Left renal cortex interstitium (tissue), 4 donors: ENCODE data around the gene NF2. TPM values are rescaled to one million over a fixed set of nuclear protein-coding genes. Genes with fewer than 3 reads are reported as not detected.

Source experiments
- DNase-seq, 4 donors: peaks; one replicate each; pipeline ENCODE4 v3.0.0-alpha.2; 2013; ENCODE audit warnings: low read depth in 4 of 4, low spot score in 2 of 4, missing footprints in 1 of 4
- polyA plus RNA-seq, 4 donors: library from polyadenylated mRNA; unstranded; fragments of 120-200 nt; gene quantifications; one replicate each; pipeline ENCODE4 v1.2.1, GENCODE V29; 2013; ENCODE audit not compliant: insufficient read length in 4 of 4

NF2 gene
- polyA plus RNA-seq, 4 donors, result 25.7 to 30.0 (median 27.2) TPM

DNA sequence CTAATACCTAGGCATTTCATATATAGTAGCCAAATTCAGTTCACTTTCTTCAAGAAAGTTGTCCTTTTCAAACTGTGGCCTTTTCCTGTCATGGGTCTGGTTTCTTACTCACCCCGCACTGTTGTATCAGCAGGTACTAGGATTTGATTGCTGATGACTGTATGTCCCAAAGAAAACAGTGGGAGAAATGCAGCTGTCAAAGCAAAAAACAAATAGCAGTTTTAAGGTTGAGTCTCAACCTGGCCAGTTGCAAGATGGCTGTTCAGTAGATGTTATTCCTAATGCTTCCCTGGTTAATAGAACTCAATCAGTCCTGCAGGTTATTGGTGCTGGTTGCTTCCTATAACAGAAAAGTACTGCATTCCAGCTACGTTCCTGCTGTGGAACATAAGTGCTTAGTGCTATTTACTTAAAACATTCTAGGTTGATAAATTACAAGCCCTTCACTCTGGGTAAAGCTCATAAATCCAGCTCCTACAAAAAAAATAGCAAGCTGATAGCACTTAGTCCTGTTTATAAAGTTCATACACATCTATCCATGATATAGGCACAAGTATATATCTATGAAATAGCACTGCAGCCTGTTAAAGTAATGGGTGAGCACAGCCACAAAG lies 26.6 kb downstream of the NF2 start:
- DNase-seq, result no peak

DNA sequence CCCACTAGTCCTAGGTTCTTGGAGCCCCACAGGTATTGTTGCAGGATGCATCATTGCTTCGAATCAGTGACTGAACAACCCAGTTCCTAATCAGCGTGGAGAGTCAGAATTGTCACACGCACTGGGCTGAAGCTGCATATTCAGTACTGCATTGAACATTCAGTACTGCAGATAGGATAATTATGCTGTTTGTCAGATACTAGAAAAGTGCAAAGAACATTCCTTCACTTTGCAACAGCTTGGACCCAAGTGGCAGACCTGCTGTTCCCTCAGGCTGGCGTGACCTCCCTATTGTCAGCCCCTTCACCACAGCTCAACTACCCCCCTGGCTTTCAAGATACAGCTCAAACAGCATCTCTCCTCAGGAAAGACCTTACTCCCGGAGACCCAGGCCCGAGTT lies 27.6 kb downstream of the NF2 start:
- DNase-seq, result no peak

DNA sequence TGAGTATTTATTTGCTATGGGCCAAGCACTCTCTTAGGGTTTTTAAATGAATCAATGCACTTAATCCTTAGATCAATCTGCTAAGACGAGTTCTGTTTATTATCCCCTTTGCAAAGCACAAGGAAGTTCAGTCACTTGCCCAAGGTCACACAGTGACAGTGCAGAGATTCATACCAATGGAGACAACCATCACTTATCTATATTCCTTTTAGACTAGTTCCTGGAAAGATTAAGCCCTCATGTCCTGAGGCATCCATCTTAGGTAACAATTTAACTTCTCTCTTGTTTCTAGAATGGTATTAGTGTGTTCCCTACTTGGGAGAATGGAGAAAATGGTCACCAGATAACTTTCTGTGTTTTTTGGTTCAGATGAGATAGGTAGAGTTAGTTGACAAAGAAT lies 28.3 kb downstream of the NF2 start:
- DNase-seq, result no peak

DNA sequence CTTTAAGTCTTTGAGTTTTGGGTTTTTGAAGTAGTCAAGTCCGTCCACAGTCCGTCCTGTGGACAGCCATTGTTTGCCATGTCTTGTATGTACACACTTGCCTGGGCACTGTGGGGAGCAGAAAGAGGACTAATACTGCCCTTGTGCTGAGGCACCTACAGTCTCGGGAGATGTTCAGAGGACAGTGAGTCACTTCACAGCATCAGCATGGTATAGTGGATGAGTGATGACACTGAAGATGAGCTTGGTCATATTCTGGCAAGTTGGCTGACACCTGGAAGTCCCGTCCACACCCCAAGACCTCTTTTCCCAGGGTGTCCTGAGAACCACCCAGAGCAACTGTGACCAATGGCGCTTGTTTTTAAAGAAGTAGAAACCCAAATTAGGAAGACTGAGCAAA lies 29.2 kb downstream of the NF2 start:
- DNase-seq, result no peak

DNA sequence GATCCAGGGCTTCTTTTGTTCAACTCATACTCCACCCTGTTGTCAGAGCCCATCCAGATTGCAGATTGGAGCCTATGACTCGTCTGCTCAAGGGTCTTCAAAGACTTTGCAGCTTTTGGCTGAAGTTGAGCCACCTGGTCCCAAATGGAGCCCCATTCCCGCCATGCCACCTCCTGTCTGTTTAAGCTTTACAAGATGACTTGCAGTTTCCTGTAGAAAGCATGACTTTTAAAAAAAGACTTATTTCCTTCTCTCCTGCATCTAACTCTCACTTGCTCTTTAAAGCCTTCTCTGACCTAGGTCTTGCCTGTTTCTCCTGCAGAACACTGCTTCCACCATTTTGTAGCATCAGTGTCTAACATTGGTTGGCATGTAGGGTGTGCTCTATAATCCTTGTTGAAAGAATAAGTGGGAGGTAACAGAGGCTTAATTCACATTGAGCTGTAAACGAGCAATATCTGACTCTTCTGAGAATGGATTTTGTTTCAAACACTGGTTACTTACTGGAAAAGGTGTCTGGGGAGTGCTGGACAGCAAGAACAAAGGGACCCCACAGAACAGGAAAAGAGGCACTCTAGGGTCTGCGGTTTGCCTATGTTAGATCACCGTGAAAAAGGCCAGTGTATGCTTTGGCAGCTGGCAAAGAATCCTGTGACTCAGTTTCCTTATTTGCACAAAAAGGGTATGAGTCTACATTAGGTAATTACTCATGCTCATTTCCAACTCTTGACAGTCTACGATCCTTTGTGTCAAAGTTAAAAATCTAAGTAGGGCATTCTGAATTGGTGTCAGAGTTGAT lies 30.3 kb downstream of the NF2 start:
- DNase-seq, result no peak

DNA sequence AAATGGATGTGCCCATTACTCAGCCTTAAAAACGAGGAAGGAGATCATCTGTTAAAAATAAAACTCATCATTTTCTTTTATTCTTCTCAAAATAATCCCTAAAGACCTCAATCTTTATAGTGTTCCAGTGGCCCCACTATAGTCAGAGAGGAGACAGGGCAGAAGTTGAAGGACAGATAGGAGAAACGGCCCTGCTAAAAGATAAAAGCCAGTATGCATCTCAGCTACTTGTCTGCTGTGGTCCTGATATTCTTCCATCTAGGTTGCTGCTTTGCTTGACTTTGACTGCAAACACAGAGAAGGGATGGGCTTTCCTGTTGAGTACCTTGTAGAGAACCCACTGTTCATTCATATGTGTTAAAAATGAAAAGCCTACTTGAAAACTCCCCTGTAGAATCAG lies 31.4 kb downstream of the NF2 start:
- no peak for DNase-seq

DNA sequence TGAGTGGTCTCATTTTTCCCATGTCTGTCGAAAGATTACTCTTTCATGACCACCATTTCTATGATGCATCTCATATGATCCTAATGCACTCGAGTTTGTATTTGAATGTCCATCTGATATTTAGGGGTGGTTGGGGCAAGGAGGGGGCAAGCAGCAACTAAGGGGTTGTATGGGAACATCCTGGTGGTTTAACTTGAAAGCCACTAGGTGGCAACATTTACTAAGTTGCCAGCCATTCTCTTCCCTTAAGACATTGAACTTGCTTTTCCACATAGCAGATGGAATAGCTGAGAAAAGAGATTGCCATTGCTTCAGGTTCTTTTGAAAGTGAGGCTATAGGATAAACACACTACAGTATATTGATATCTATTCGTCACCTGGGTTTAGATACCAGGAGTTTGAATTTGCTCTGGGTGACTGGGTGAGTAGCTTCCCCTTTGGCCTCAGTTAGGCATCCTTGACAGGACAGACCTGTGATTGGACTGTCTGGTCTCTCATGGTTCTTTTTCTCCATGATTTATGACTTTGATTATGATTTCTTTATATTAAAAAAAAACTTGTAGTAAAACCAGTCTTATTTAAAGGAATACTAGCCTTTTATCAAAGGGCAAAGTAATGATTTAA lies 32.4 kb downstream of the NF2 start:
- no peak for DNase-seq

DNA sequence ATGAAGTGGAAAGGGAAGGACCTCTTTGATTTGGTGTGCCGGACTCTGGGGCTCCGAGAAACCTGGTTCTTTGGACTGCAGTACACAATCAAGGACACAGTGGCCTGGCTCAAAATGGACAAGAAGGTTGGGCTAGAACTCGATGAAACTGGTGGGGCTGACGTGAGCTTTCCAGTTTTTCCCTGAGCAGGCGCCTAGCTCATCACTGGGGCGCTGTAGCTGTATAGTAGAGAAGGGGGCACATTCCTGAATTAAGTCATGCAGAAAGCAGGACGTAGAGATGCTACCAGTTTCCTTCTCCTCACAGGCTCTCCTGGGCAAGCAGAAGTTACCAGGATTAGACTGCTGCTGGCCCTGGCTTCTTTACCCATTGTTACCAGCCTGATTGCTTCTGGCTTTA lies 33.3 kb downstream of the NF2 start:
- DNase-seq, result no peak

DNA sequence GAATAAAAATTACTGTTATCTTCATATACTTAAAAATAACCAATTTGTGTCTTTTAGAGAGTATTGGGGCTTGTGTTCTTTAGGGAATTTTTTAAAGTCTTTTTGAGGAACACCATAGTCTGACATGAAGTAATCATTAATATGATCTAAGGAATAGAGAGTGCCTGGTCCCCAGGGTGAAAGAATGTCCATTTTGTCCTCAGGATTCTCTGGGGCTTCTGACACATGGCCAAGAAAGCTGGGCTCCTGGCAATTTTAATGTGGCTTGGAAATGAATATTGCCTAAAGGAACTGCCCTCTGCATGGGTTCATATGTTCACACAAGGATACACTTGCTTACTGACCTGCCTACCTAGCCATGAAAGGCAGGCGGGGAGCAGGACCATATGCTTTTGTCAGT lies 33.7 kb downstream of the NF2 start:
- no peak for DNase-seq

DNA sequence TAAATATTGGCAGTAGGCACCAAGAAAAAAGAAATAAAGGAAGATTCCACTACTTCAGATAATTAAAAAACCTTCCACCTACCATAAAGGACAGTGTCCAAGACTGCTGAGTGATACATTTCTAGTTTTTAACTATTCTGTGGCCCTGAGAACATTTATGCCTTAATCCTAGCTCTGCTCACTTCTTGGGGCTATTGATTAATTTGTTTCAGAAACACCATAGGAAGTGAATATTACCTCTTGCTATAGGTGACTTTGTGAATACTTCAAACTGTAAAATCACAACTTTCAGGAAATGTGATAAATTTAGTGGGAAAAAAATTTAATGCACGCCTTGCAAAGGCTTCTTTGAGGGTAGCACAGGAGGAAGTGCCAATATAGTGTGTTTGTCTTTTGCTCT lies 35.2 kb downstream of the NF2 start:
- DNase-seq, result no peak

DNA sequence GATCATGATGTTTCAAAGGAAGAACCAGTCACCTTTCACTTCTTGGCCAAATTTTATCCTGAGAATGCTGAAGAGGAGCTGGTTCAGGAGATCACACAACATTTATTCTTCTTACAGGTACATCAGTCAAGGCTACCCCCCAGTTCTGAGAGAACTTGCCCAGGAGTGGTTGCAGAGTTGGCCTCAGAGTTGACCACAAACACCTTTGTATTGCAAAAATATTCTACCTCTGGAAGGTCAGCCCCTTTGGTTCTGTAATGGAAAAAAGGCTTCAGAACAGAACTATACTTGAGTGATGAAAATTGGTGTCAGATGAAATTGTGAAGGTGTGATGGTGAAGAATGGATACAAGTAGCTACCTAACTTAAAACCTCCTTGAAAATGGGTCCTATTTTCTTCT lies 35.7 kb downstream of the NF2 start:
- no peak for DNase-seq

DNA sequence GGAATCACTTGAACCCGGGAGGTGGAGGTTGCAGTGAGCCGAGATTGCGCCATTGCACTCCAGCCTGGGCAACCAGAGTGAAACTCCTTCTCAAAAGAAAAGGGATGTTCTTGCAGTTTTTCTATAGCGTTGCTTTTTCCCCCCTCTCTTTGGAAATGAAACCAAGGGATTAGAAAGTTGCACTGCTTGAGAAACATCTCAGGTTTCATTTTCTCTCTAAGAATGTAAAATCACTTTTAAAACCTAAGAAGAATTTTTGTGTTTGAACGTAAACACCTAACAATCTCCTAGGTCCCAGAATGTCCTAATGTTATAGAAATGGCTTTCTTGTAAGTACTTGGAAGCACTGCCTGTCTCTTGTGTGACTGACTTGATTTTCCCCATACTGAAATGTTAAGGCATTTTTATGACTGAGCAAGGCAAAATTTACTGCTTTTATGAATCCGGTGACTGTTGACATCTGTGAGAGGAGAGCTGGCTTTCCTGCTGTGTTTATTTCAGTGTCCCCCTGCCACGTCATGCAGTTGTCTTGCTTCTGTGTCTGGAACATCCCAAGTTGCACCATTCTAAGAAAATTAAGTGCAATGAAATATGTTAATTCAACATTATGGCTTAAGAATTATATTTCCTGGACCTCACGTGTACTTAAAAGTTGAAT lies 37.7 kb downstream of the NF2 start:
- peak in 2 of 4 donors; percentile 41 to 59 for DNase-seq

DNA sequence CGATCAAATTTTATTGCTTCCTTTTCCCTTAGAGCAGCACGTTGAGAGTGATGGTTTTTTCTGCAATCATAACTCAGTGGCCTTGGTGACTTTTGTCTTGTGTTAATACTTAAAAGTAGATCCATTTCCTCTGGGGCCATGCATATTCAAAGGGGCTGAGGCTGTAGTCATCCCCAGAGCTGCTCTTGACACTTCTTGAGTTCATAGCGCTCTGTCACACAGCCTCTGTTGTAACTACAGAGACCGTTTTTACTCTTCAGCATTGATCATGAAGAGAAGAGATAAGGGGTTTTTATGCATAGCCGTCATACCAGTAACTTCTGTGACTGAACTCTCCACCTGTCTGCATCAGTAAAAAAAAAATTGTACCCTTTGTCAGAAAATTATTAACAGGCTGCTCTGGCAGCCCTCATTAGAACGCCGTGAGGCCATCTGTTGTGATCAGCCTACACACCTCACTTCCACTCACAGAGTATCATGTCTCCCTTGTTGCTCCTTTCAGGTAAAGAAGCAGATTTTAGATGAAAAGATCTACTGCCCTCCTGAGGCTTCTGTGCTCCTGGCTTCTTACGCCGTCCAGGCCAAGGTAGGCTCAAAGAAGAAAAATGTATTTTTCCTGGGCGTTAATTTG lies 38.4 kb downstream of the NF2 start:
- no peak for DNase-seq

DNA sequence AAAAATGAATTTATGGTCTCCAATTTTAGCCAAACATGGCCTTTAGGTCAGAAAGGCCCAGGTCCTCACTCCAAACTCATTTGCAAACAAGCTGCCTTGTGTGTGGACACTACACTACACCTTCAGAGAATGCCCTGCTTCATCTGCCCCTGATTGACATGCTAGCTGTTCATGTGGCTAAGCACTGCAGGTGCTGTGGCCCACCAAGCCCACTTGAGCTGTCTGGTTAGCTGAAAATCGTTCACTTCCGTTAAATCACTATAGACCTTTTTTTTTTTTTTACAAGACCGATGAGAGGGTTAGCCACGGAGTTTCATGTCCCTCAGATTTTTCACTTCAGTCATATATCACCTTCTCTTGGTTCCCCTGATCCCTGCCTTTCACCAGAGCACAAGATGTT lies 39.3 kb downstream of the NF2 start:
- no peak for DNase-seq

DNA sequence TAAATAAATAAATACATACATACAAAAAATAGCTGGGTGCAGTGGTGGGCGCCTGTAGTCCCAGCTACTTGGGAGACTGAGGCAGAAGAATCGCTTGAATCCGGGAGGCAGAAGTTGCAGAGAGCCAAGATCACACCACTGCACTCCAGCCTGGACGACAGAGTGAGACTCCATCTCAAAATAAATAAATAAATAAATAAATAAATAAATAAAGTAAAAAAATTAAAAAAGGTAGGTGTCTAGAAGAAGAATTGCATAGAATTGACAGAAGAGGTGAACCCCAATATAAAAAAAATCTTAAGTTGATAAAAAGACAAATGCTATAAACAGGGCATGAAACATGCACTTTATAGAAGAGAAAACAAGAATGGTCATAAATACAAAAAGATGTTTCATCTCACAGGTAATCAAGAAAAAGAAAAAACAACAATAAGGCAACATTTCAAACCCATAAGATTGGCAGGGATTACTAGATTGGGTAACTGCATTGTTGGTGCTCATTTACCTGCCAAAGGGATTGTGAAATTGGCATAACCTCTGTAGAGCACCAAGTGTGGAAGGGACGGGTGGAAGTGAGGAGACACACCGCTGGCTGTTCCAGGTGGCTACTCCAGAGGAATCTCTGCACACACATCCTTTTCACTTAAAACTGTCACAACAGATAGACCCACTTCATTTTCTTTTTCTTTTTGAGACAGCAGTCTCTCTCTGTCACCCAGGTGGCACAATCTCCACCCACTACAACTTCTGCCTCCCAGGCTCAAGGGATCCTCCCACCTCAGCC lies 44.7 kb downstream of the NF2 start:
- no peak for DNase-seq

DNA sequence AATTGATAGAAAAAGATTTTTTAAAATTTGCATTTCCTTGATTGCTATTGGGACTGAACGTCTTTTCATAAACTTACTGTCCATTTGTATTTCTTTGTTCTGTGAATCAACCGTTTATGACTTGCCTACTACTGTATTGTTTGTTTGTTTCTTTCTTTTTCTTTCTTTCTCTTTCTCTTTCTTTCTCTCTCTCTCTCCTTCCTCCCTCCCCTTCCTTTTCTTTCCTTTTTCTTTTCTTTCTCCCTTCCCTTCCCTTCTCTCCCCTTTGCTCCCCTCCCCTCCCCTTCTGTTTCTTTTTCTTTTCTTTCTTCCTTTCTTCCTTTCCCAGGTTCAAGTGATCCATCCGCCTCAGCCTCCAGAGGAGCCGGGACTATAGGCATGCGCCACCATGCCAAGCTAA lies 46.9 kb downstream of the NF2 start:
- no peak for DNase-seq

DNA sequence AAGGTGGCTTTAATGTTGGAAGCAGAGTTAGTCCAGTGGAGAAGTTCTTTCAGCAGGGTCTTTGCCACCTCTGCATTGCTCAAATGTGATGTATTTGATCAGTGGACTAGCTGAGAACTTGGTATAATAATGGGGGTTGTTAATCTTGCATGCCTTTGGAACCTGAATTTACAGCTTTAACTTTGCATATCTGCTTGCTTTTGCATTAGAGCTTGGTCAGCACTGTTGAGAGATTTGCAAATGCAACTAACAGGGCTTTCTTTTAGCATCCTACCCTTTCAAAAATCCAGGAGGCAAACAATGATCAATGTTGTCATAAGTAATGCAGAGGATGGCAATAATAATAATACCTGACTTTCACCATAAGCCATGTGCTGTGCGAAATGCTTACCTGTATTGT lies 48.2 kb downstream of the NF2 start:
- DNase-seq, result no peak

DNA sequence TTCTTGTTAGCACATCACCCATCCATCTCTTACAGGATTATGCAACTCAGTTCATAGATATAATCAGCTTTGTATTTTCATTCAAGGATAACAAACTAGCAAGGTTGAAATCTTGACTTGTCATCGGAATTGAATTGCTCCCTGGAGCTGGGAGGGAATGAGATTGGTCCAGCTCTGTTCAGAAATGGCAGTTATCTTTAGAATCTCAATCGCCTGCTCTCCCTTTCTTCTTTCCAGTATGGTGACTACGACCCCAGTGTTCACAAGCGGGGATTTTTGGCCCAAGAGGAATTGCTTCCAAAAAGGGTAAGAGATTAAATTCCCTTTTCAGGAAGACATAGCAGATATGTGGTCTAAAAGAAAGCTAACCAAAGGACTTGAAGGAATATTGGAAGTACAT lies 51.0 kb downstream of the NF2 start:
- no peak for DNase-seq

DNA sequence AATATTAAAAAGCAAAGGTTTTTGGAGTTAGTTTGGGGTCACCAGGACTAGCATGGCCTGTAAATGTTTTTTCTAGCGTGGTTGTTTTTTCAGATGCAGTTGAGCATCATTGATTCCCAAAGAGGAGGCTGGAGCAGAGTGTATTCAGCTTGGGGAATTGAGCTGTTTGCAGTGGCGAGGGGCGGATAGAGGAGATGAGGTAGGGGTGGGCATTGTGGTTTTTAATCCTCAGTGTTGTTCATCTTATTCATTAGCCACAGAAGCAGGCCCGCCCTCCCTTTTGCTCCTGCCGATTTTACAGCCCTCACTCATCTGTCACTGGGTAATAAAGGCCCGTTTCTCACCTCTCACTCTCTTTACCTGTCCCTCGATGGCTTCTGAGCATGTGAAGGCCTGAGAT lies 51.4 kb downstream of the NF2 start:
- DNase-seq, result no peak

DNA sequence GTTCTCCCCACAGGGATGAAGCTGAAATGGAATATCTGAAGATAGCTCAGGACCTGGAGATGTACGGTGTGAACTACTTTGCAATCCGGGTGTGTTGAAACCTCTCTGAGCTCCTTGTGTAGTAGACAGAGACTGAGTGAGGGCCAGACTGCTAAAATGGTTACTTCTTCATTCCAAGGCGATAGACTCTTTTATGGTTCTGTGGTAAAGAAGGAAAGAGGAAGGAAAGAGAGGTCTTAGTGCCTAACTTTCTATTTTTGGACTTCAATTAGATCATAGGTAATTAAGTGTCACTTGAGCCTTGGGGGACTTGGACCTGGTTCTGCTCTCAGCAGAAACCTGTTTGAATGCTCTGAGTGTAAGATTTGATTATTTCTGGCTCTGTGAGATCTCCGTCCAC lies 54.7 kb downstream of the NF2 start:
- DNase-seq, result no peak
